ENCODE results near the gene ADSL. TPM values are rescaled to one million over a fixed set of nuclear protein-coding genes. Genes with fewer than 3 reads are reported as not detected.

The ADSL gene
- polyA plus RNA-seq, 1 of the 3 experiments (the other 2 are of a cell fraction) = 79.7 TPM

DNA sequence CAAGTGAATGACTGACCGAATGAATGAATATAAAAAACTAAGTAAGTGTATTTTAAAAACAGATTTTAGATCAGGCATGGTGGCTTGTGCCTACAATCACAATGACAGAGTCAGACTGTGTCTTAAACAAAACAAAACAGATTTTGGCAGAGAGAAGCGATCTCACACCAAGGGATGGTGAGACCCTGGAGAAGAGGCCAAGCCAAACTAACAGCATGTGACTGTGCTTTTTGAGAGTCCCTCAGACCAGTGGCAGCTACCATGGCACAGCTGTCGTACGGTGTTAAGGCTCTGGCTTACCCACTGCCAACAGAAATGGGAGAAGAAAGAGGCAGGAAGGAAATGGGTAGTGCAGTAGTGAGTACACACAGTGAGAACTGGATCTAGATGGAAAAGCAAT lies 84.7 kb downstream of the ADSL start:
- DNase-seq = no peak
- no peak overlapping the region for H3K4me2 ChIP-seq
- H3K4me1 ChIP-seq (ENCODE audit: control insufficient read depth in 1 of 2, insufficient read depth in 2 of 2, low read depth in 1 of 2, low read length in 1 of 2) = no peaks in the 10 kb centered on the region
- TF ChIP-seq EP300 (IDR thresholded peaks at IDR 0.05; ENCODE audit: borderline replicate concordance in 1 of 2, low read depth in 1 of 2, low read length in 1 of 2) = no peak
- TF ChIP-seq TEAD4 (IDR thresholded peaks at IDR 0.05; ENCODE audit: borderline replicate concordance, insufficient read depth) = no peak
- no peak for TF ChIP-seq RAD21 (IDR thresholded peaks at IDR 0.05; ENCODE audit: low read length)
- no peak for TF ChIP-seq TCF12 (IDR thresholded peaks at IDR 0.05)
- no peak for TF ChIP-seq NFIC (IDR thresholded peaks at IDR 0.05; ENCODE audit: borderline replicate concordance)
- TF ChIP-seq MXI1 (IDR thresholded peaks at IDR 0.05; ENCODE audit: low read depth, low read length) = no peak
- H3K9ac ChIP-seq = no peak overlapping the region
- H3K27me3 ChIP-seq (ENCODE audit: insufficient read depth) = no peaks in the 10 kb centered on the region
- H3K36me3 ChIP-seq (replicated peaks in 1 of 2; ENCODE audit: control insufficient read depth in 1 of 2, insufficient read depth in 2 of 2, low read length in 1 of 2) = peaks cover 4 to 5% of the 10 kb centered on the region in 2 experiments
- H4K20me1 ChIP-seq (ENCODE audit: insufficient read depth) = no peaks in the 10 kb centered on the region
- POLR2A ChIA-PET = no interaction called here
- no peaks in the 10 kb centered on the region for H3K9me3 ChIP-seq
- H2AFZ ChIP-seq (ENCODE audit: low read depth) = no peak overlapping the region
- no peaks in the 10 kb centered on the region for H3F3A ChIP-seq (replicated peaks; ENCODE audit: insufficient read depth)
- peaks cover 14% of the 10 kb centered on the region for H3K79me2 ChIP-seq (ENCODE audit: insufficient read depth)
- H3K4me3 ChIP-seq (ENCODE audit: low read depth in 2 of 2, low read length in 1 of 2) = no peak overlapping the region
- H3K9me2 ChIP-seq = no peaks in the 10 kb centered on the region
- H3K27ac ChIP-seq (ENCODE audit: low read depth in 2 of 2, low read length in 1 of 2) = no peak overlapping the region
- CTCF ChIA-PET = no interaction called here
- 79% methylated on average over 2 of the region's 4 CpGs for WGBS (ENCODE audit: low lambda C conversion rate)

DNA sequence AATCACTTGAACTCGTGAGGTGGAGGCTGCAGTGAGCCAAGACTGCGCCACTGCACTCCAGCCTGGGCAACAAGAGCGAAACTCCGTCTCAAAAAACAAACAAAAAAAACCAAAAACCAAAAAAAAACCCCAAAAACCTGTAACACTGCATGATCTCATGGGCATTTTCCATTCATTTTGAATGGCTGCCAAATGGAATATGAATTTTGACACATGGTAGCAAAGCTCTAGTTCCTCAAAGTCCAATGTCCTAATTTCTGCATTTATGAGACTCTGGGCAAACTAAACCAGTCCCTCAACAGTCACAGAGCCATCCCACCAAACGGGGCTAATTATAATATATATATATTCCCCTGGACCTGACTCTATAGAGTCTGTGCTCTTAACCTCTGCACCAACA lies 85.9 kb downstream of the ADSL start:
- TF ChIP-seq YY1 (IDR thresholded peaks at IDR 0.05; ENCODE audit: low read depth) (no peak), TAF1 (IDR thresholded peaks at IDR 0.05; ENCODE audit: borderline replicate concordance, low read depth, low read length) (no peak), RAD21 (IDR thresholded peaks at IDR 0.05; ENCODE audit: low read length) (no peak), FOXM1 (IDR thresholded peaks at IDR 0.05; ENCODE audit: low read depth) (no peak), NRF1 (IDR thresholded peaks at IDR 0.05; ENCODE audit: low read depth, low read length) (no peak), FOXJ3 (CRISPR knock-in tag; IDR thresholded peaks at IDR 0.05) (no peak), GABPA (IDR thresholded peaks at IDR 0.05; ENCODE audit: low read depth) (no peak), ELF1 (IDR thresholded peaks at IDR 0.05) (no peak)
- TF ChIP-seq, protein P1, sequence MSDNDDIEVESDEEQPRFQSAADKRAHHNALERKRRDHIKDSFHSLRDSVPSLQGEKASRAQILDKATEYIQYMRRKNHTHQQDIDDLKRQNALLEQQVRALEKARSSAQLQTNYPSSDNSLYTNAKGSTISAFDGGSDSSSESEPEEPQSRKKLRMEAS (IDR thresholded peaks at IDR 0.05; ENCODE audit: low read depth) = no peak
- TF ChIP-seq, protein P2, sequence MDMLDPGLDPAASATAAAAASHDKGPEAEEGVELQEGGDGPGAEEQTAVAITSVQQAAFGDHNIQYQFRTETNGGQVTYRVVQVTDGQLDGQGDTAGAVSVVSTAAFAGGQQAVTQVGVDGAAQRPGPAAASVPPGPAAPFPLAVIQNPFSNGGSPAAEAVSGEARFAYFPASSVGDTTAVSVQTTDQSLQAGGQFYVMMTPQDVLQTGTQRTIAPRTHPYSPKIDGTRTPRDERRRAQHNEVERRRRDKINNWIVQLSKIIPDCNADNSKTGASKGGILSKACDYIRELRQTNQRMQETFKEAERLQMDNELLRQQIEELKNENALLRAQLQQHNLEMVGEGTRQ (IDR thresholded peaks at IDR 0.05; ENCODE audit: borderline replicate concordance, low read depth, low read length) = no peak
- Histone ChIP-seq H3K27ac (ENCODE audit: low read depth in 2 of 2, low read length in 1 of 2) (no peak overlapping the region), H3K79me2 (ENCODE audit: insufficient read depth) (peaks cover 26% of the 10 kb centered on the region), H3K9ac (no peak overlapping the region), H4K20me1 (ENCODE audit: insufficient read depth) (no peaks in the 10 kb centered on the region), H3K4me2 (no peak overlapping the region), H3K9me2 (no peaks in the 10 kb centered on the region), H3K27me3 (ENCODE audit: insufficient read depth) (no peaks in the 10 kb centered on the region), H3K36me3 (replicated peaks in 1 of 2; ENCODE audit: control insufficient read depth in 1 of 2, insufficient read depth in 2 of 2, low read length in 1 of 2) (peaks cover 4 to 5% of the 10 kb centered on the region in 2 experiments), H3K4me1 (ENCODE audit: control insufficient read depth in 1 of 2, insufficient read depth in 2 of 2, low read depth in 1 of 2, low read length in 1 of 2) (no peaks in the 10 kb centered on the region), H2AFZ (ENCODE audit: low read depth) (no peak overlapping the region), H3K9me3 (no peaks in the 10 kb centered on the region), H3F3A (replicated peaks; ENCODE audit: insufficient read depth) (no peaks in the 10 kb centered on the region), H3K4me3 (ENCODE audit: low read depth in 2 of 2, low read length in 1 of 2) (no peak overlapping the region)
- 100% methylated on average over 5 of the region's 5 CpGs for WGBS (ENCODE audit: low lambda C conversion rate)
- ChIA-PET CTCF (no interaction called here), POLR2A (no interaction called here)
- DNase-seq = no peak

Data from SK-N-SH (cell line).